Esophagus muscularis mucosa (tissue), 4 donors: ENCODE results near the gene CSRP3. TPM values are rescaled to one million over a fixed set of nuclear protein-coding genes. Genes with fewer than 3 reads are reported as not detected.
"Not testable (repeated sequence)": the region's sequence is repeated elsewhere in the genome, so short reads cannot be mapped to it uniquely, and the experiment has no call there.

Experiments used
- DNase-seq: peaks from one replicate; pipeline ENCODE4 v3.0.0-alpha.2; 2017; ENCODE audit errors: extremely low spot score
- H3K27ac ChIP-seq, 4 donors: fragments of 200-600 bp; sonication (generic); replicated peaks in 1 of 4; 1 replicate in 3 of 4; 2 replicates in 1 of 4; pipeline ENCODE4 v1.5.1; 2016 to 2019; ENCODE audit warnings: mild to moderate bottlenecking in 1 of 4
- H3K27me3 ChIP-seq, 4 donors: fragments of 200-600 bp; sonication (generic); one replicate each; pipeline versions ENCODE4 v1.5.1 to v1.6.0; 2016 to 2019
- H3K36me3 ChIP-seq, 4 donors: fragments of 200-600 bp; sonication (generic); one replicate each; pipeline ENCODE4 v1.5.1; 2016 to 2019
- H3K4me1 ChIP-seq, 4 donors: fragments of 200-600 bp; sonication (generic); one replicate each; pipeline ENCODE4 v1.5.1; 2016 to 2019
- H3K4me3 ChIP-seq, 4 donors: fragments of 200-600 bp; sonication (generic); 1 replicate in 2 of 4; 2 replicates in 2 of 4; pipeline ENCODE4 v1.5.1; 2016 to 2019; ENCODE audit warnings: mild to moderate bottlenecking in 4 of 4, moderate library complexity in 1 of 4
- H3K9me3 ChIP-seq, 4 donors: fragments of 200-600 bp; sonication (generic); 1 replicate in 3 of 4; 2 replicates in 1 of 4; pipeline ENCODE4 v1.5.1; 2016 to 2019
- CTCF ChIP-seq, 3 experiments: fragments of 200-600 bp in 2 of 3; fragments of 450-650 bp in 1 of 3; sonication (generic) in 2 of 3; IDR thresholded peaks; one replicate each; pipeline ENCODE4 v1.5.1; 2017 to 2019; ENCODE audit warnings: antibody characterized with exemption in 3 of 3, mild to moderate bottlenecking in 2 of 3, moderate library complexity in 1 of 3
- EP300 ChIP-seq: sonication (generic); formaldehyde crosslinking; IDR thresholded peaks from one replicate; pipeline ENCODE4 v1.6.1; 2017; ENCODE audit warnings: antibody characterized with exemption
- POLR2A ChIP-seq: fragments of 450-650 bp; IDR thresholded peaks from one replicate; pipeline ENCODE4 v1.6.1; 2017; ENCODE audit warnings: antibody characterized with exemption, moderate library complexity, mild to moderate bottlenecking, low read depth
- POLR2AphosphoS5 ChIP-seq, 2 donors: sonication (generic); formaldehyde crosslinking; IDR thresholded peaks; one replicate each; pipeline ENCODE4 v1.6.1; 2017; ENCODE audit warnings: antibody characterized with exemption in 2 of 2
- WGBS: methylation state at CpG from one replicate; pipeline ENCODE4 v1.1.5; 2018; 5-methylcytosine and 5-hydroxymethylcytosine counted together
- intact Hi-C: fragments of 100-400 bp; cut with DNase I; formaldehyde crosslinking; loops from one replicate; pipeline ENCODE4 v1.15.1; 2023
- total RNA-seq, 4 donors: library from RNA; depleted of rRNA; stranded (reverse); fragments of >200 nt; gene quantifications; one replicate each; pipeline versions ENCODE4 v1.1.0 to v1.2.1, GENCODE V29; 2016

CSRP3 gene
- total RNA-seq, 4 donors from 2014 or later, result not detected

DNA sequence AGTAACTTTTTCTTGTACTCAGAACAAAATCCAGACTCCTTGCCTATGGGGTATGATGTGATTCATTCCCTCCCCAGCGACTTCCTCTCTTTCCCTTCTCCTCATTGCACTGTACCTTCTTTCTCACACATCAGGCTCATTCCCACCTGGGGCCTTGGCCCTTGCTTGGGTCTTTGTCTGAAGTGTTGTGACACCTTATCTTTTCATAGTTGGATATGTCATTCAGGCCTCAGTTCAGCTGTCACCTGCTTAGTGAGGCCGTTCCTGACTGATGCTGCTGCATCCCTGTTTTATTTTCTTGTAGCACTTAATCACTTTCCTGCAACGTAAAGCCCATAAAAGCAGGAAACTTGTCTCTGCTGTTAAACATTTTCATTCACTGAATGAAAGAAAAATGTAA, 44.9 kb downstream of the CSRP3 start:
- H3K27me3 ChIP-seq, result no peaks in the 10 kb centered on the region
- H3K4me1 ChIP-seq, result no peaks in the 10 kb centered on the region
- no peak overlapping the region for H3K27ac ChIP-seq
- DNase-seq, result no peak
- 73% methylated on average over 3 of the region's 3 CpGs for WGBS
- intact Hi-C loops, result no loop called here
- no peak overlapping the region for H3K4me3 ChIP-seq
- H3K36me3 ChIP-seq, result peaks cover 0 to 26% (median 8%) of the 10 kb centered on the region in 4 donors
- no peaks in the 10 kb centered on the region for H3K9me3 ChIP-seq
- no peak for TF ChIP-seq POLR2AphosphoS5 (IDR thresholded peaks at IDR 0.05)
- TF ChIP-seq CTCF (IDR thresholded peaks at IDR 0.05), result no peak
- no peak for TF ChIP-seq EP300
- TF ChIP-seq POLR2A, result no peak

DNA sequence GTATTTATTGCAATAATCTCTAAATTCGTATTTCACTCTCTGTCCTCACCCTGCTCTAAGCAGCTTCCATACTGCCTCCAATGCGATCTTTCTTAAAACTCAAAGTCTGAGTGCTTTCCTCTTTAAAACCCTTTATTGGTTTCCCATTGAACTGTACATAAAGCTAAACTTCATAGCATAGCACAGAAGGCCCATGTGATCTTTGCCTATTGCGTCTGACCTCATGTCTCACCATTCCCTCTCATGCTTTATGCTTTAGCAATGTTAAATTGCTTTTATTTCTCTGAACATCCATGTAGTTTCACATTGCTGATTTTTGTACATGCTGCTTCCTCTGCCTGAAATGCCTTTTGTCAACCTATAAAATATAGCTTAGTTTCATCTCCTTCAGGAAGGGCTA, 56.5 kb downstream of the CSRP3 start:
- TF ChIP-seq POLR2AphosphoS5 (IDR thresholded peaks at IDR 0.05) (no peak), CTCF (IDR thresholded peaks at IDR 0.05) (no peak), POLR2A (no peak), EP300 (no peak)
- no peak overlapping the region for H3K4me3 ChIP-seq
- DNase-seq, result no peak
- H3K27me3 ChIP-seq, result no peaks in the 10 kb centered on the region
- 76% methylated on average over 3 of the region's 3 CpGs for WGBS
- H3K4me1 ChIP-seq, result no peaks in the 10 kb centered on the region
- no peak overlapping the region for H3K27ac ChIP-seq
- intact Hi-C loops, result no loop called here
- H3K36me3 ChIP-seq, result peaks cover 0 to 31% (median 6%) of the 10 kb centered on the region in 4 donors
- no peaks in the 10 kb centered on the region for H3K9me3 ChIP-seq

- H3K27me3 ChIP-seq, H3K36me3 ChIP-seq, H3K27ac ChIP-seq, H3K4me1 ChIP-seq, H3K9me3 ChIP-seq, DNase-seq, H3K4me3 ChIP-seq, intact Hi-C loops: not testable (repeated sequence)
- WGBS, result 98% methylated on average over 4 of the region's 4 CpGs
Measured at GRCh38 chr11:19136884-19137283, 64.9 kb downstream of the CSRP3 start.

GRCh38 chr11:19134004-19134403, 67.8 kb downstream of the CSRP3 start:
- intact Hi-C loops, result no loop called here
- Histone ChIP-seq H3K4me3 (no peak overlapping the region), H3K9me3 (no peaks in the 10 kb centered on the region), H3K36me3 (peaks cover 0 to 9% (median 2%) of the 10 kb centered on the region in 4 donors), H3K4me1 (no peaks in the 10 kb centered on the region), H3K27me3 (no peaks in the 10 kb centered on the region), H3K27ac (no peak overlapping the region)
- no peak for DNase-seq
- WGBS, result 96% methylated on average over 1 of the region's 1 CpG
- TF ChIP-seq EP300, result no peak
- TF ChIP-seq POLR2AphosphoS5 (IDR thresholded peaks at IDR 0.05), result no peak
- TF ChIP-seq POLR2A, result no peak
- TF ChIP-seq CTCF (IDR thresholded peaks at IDR 0.05), result no peak

Other genes starting within 250 kb of the CSRP3 start
- under 1 TPM in 3 of 4 donors, not detected in 1; 0.23 to 0.83 (median 0.83) TPM for gene MRGPRX2, start 141.3 kb downstream of the CSRP3 start, total RNA-seq
- gene ZDHHC13, start 84.8 kb downstream of the CSRP3 start, total RNA-seq, result 1 to 10 TPM; 4.1 to 5.5 (median 4.9) TPM
- under 1 TPM in 1 of 4 donors, not detected in 3; 0.17 TPM for gene E2F8, start 39.0 kb upstream of the CSRP3 start, total RNA-seq